DOHH2 (cell line): ENCODE data around the gene DACH1.
A peak's percentile ranks its signal among the peaks of the same experiment; 100 is the strongest.

ENCODE experiments used
- H3F3A ChIP-seq: fragments of 200-600 bp; sonication (generic), shearing (Covaris generic); 2 replicates; pipeline ENCODE4 v1.6.0; 2016; ENCODE audit warnings: antibody characterized with exemption, mild to moderate bottlenecking; ENCODE audit not compliant: control insufficient read depth, insufficient read depth
- H3K27ac ChIP-seq: fragments of 200-600 bp; sonication (generic); 2 replicates; pipeline ENCODE4 v1.5.1; 2014; ENCODE audit warnings: low read depth, mild to moderate bottlenecking, low read length, moderate library complexity
- H3K27me3 ChIP-seq: fragments of 200-600 bp; sonication (generic); 2 replicates; pipeline ENCODE4 v1.6.1; 2014; ENCODE audit warnings: mild to moderate bottlenecking, low read length, mixed read lengths; ENCODE audit not compliant: control insufficient read depth
- H3K36me3 ChIP-seq: fragments of 200-600 bp; sonication (generic); 2 replicates; pipeline ENCODE4 v1.6.1; 2014; ENCODE audit warnings: mild to moderate bottlenecking, low read length, moderate library complexity, mixed read lengths; ENCODE audit not compliant: control insufficient read depth
- H3K4me1 ChIP-seq: fragments of 200-600 bp; sonication (generic); 2 replicates; pipeline ENCODE4 v1.6.1; 2014; ENCODE audit warnings: mild to moderate bottlenecking, low read length, mixed read lengths; ENCODE audit not compliant: control insufficient read depth
- H3K4me2 ChIP-seq: fragments of 200-600 bp; sonication (generic); 2 replicates; pipeline ENCODE4 v1.6.0; 2014; ENCODE audit warnings: mild to moderate bottlenecking, low read length, moderate library complexity
- H3K4me3 ChIP-seq: fragments of 200-600 bp; sonication (generic); 2 replicates; pipeline ENCODE4 v1.5.1; 2014; ENCODE audit warnings: mild to moderate bottlenecking, low read length, mixed read lengths
- H3K79me2 ChIP-seq: fragments of 200-600 bp; sonication (generic); 2 replicates; pipeline ENCODE4 v1.6.1; 2014; ENCODE audit warnings: mild to moderate bottlenecking, low read length, mixed read lengths; ENCODE audit not compliant: control insufficient read depth
- H3K9me2 ChIP-seq: fragments of 200-600 bp; sonication (generic); replicated peaks from 2 replicates; pipeline ENCODE4 v1.6.1; 2014; ENCODE audit warnings: mild to moderate bottlenecking, low read length, mixed read lengths; ENCODE audit not compliant: control insufficient read depth
- H3K9me3 ChIP-seq: fragments of 200-600 bp; sonication (generic); 2 replicates; pipeline ENCODE4 v1.6.1; 2014; ENCODE audit warnings: antibody characterized with exemption, low read length, mixed read lengths; ENCODE audit not compliant: control insufficient read depth, insufficient read depth
- H4K20me1 ChIP-seq: fragments of 200-600 bp; sonication (generic); 2 replicates; pipeline ENCODE4 v1.6.0; 2014; ENCODE audit warnings: low read depth, mild to moderate bottlenecking, antibody characterized with exemption, low read length, moderate library complexity; ENCODE audit not compliant: control insufficient read depth, insufficient read depth
- EZH2phosphoT487 ChIP-seq: fragments of 200-600 bp; sonication (generic); IDR thresholded peaks from 2 replicates; pipeline ENCODE4 v1.6.1; 2017; ENCODE audit warnings: borderline replicate concordance, mild to moderate bottlenecking, antibody characterized with exemption, low read length, moderate library complexity, mixed read lengths
- TF ChIP-seq, protein P1 (sequence below): fragments of 200-600 bp; sonication (generic); IDR thresholded peaks from one replicate; pipeline ENCODE4 v1.5.1; 2014; ENCODE audit warnings: antibody characterized with exemption, mild to moderate bottlenecking, low read depth, low read length; ENCODE audit not compliant: poor library complexity, severe bottlenecking

The DACH1 gene

GRCh38 chr13:71481046-71481445 lies 386.0 kb downstream of the DACH1 start:
- Histone ChIP-seq H3K36me3 (no peaks in the 10 kb centered on the region), H4K20me1 (no peaks in the 10 kb centered on the region), H3K4me1 (no peaks in the 10 kb centered on the region), H3K4me3 (no peak overlapping the region), H3K9me2 (no peaks in the 10 kb centered on the region), H3K27me3 (no peaks in the 10 kb centered on the region), H3K4me2 (no peak overlapping the region), H3K9me3 (no peaks in the 10 kb centered on the region), H3F3A (no peaks in the 10 kb centered on the region), H3K27ac (no peak overlapping the region), H3K79me2 (no peaks in the 10 kb centered on the region)
- TF ChIP-seq, protein P1, sequence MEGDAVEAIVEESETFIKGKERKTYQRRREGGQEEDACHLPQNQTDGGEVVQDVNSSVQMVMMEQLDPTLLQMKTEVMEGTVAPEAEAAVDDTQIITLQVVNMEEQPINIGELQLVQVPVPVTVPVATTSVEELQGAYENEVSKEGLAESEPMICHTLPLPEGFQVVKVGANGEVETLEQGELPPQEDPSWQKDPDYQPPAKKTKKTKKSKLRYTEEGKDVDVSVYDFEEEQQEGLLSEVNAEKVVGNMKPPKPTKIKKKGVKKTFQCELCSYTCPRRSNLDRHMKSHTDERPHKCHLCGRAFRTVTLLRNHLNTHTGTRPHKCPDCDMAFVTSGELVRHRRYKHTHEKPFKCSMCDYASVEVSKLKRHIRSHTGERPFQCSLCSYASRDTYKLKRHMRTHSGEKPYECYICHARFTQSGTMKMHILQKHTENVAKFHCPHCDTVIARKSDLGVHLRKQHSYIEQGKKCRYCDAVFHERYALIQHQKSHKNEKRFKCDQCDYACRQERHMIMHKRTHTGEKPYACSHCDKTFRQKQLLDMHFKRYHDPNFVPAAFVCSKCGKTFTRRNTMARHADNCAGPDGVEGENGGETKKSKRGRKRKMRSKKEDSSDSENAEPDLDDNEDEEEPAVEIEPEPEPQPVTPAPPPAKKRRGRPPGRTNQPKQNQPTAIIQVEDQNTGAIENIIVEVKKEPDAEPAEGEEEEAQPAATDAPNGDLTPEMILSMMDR: no peak
- no peak for TF ChIP-seq EZH2phosphoT487

DNA sequence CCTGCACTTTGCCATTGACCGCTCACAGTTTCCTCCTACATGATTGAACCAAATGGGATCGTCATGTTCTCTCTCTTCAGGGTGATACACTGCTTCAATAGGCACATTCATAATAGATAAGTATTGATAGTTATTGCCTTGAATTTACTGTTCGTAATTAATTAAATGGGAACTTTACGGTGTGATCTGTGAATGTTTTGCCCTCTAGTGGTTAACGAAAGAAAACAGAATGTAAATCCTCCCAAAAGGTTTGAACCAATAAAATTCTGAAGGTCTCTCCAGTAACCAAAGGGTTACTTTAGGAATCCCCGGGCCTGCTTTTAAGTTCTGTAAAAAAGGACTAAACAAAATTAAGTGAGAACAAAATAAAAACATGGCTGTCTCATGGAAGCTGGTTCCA lies 389.3 kb downstream of the DACH1 start:
- Histone ChIP-seq H3K27me3 (no peaks in the 10 kb centered on the region), H3F3A (no peaks in the 10 kb centered on the region), H3K4me3 (no peak overlapping the region), H3K36me3 (no peaks in the 10 kb centered on the region), H3K79me2 (no peaks in the 10 kb centered on the region), H3K4me2 (no peak overlapping the region), H3K9me3 (no peaks in the 10 kb centered on the region), H3K27ac (no peak overlapping the region), H3K4me1 (no peaks in the 10 kb centered on the region), H3K9me2 (no peaks in the 10 kb centered on the region), H4K20me1 (no peaks in the 10 kb centered on the region)
- TF ChIP-seq, protein P1: peak; percentile 53
- TF ChIP-seq EZH2phosphoT487: no peak

DNA sequence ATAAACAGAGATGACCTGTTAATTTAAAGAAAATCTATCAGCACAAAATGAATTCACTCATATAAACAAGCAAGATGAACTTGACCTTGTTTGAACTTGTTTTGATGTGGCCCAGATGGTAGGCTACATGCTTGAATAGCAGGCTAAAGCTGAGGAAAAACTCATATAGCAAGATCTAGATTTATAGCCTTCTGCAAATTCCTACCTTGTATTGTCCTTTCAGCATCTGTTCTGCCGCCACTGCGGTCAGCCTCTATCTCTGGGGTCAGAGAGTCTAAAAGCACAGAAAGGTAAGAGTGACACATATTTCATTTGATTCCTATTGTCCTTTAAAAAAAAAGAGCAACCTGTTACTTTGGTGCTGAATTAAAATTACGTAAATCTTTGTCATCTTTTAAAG lies 392.1 kb downstream of the DACH1 start:
- no peaks in the 10 kb centered on the region for H3K36me3 ChIP-seq

More for the DNA sequence above, 392.1 kb downstream of the DACH1 start:
- no peaks in the 10 kb centered on the region for H3K4me1 ChIP-seq
- H3K4me2 ChIP-seq: no peak overlapping the region
- no peak overlapping the region for H3K4me3 ChIP-seq
- no peaks in the 10 kb centered on the region for H3F3A ChIP-seq
- no peaks in the 10 kb centered on the region for H3K27me3 ChIP-seq
- no peaks in the 10 kb centered on the region for H3K79me2 ChIP-seq
- H3K9me2 ChIP-seq: no peaks in the 10 kb centered on the region
- H4K20me1 ChIP-seq: no peaks in the 10 kb centered on the region
- no peaks in the 10 kb centered on the region for H3K9me3 ChIP-seq
- TF ChIP-seq, protein P1: no peak
- no peak for TF ChIP-seq EZH2phosphoT487
- H3K27ac ChIP-seq: no peak overlapping the region
